Measurements from ENCODE around the gene TMEM139. TPM values are rescaled to one million over a fixed set of nuclear protein-coding genes. Genes with fewer than 3 reads are reported as not detected.

TMEM139 gene
- total RNA-seq, 6 experiments from 2014 or later, result 0.25 TPM; not detected in 5

- no peak for TF ChIP-seq CTCF (IDR thresholded peaks at IDR 0.05)
- Mint-ChIP-seq H3K9me3 (peaks cover 13% of the 10 kb centered on the region), H3K27me3 (ENCODE audit: insufficient read depth) (peaks cover 8% of the 10 kb centered on the region; the same call in 1 of the 2 replicates), H3K36me3 (ENCODE audit: low read depth) (peaks cover 13% of the 10 kb centered on the region), H3K4me3 (0 out of 2 replicates have a peak overlapping the region, but pooled peaks have one; percentile 40), H3K4me1 (ENCODE audit: low read depth) (peaks cover 25% of the 10 kb centered on the region), H3K27ac (peak overlapping the region; percentile 53; the same call in 1 of the 2 replicates)
- peak; percentile 14 for DNase-seq
Observed at GRCh38 chr7:143239813-143240212, 44.9 kb upstream of the TMEM139 start.

GRCh38 chr7:143240291-143241168, 44.2 kb upstream of the TMEM139 start:
- TF ChIP-seq CTCF (IDR thresholded peaks at IDR 0.05), result peak; percentile 96
- Mint-ChIP-seq H3K27me3 (ENCODE audit: insufficient read depth) (peaks cover 6% of the 10 kb centered on the region; the same call in 1 of the 2 replicates), H3K4me3 (peak overlapping the region; percentile 40; the same call in 1 of the 2 replicates), H3K9me3 (peaks cover 13% of the 10 kb centered on the region), H3K4me1 (ENCODE audit: low read depth) (peaks cover 33% of the 10 kb centered on the region), H3K36me3 (ENCODE audit: low read depth) (peaks cover 13% of the 10 kb centered on the region), H3K27ac (peak overlapping the region; percentile 53; the same call in 1 of the 2 replicates)
- DNase-seq, result peak; percentile 73

DNA sequence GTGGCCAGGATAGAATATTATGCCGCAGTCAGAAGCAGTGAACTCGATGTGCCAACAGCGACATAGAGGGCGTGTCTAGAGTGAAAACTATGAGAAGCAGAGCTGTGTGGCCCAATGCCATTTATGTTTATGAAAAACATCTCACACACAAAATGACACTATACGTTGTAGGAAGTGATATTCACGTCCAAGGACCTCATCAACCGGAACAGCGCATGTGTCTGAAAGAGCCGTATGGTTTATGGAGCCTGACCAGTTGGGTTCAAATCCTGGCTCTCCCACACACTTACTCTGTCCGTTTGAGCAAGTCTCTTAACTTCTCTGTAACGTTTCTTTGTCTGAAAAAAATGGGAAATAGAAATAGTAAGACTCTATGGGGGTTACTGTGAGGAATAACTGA, 42.5 kb upstream of the TMEM139 start:
- Mint-ChIP-seq H3K4me1 (ENCODE audit: low read depth) (peaks cover 35% of the 10 kb centered on the region), H3K9me3 (no peaks in the 10 kb centered on the region), H3K4me3 (no peak overlapping the region), H3K36me3 (ENCODE audit: low read depth) (no peaks in the 10 kb centered on the region; the same call in 1 of the 2 replicates), H3K27ac (no peak overlapping the region), H3K27me3 (ENCODE audit: insufficient read depth) (peaks cover 8% of the 10 kb centered on the region)
- no peak for DNase-seq
- TF ChIP-seq CTCF (IDR thresholded peaks at IDR 0.05), result no peak

DNA sequence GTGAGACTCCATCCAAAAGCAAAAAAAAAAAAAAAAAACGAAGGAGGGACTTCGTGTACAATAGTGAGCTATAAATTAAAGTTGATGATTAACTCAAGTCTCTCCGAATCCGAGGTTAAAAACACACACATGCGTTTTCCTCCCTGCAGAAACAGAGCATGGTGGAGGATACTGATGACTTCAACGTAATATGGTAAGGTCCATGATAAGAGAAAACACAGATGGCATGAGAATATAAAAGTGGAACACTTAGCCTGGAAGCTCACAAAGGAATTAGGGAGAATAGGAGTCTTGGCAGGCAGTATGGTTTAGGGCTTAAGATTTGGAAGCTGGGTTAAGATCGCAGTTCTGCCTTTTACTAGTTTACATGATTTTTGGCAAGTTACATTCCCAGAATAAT, 41.6 kb upstream of the TMEM139 start:
- H3K4me1 Mint-ChIP-seq (ENCODE audit: low read depth), result peaks cover 35% of the 10 kb centered on the region
- no peak for TF ChIP-seq CTCF (IDR thresholded peaks at IDR 0.05)
- DNase-seq, result no peak

GRCh38 chr7:143243614-143244013, 41.1 kb upstream of the TMEM139 start:
- H3K9me3 Mint-ChIP-seq, result no peaks in the 10 kb centered on the region
- DNase-seq, result no peak
- H3K4me3 Mint-ChIP-seq, result no peak overlapping the region
- no peaks in the 10 kb centered on the region for H3K36me3 Mint-ChIP-seq (ENCODE audit: low read depth)
- no peak for TF ChIP-seq CTCF (IDR thresholded peaks at IDR 0.05)
- peaks cover 37% of the 10 kb centered on the region for H3K4me1 Mint-ChIP-seq (ENCODE audit: low read depth)
- H3K27me3 Mint-ChIP-seq (ENCODE audit: insufficient read depth), result peaks cover 8% of the 10 kb centered on the region
- no peak overlapping the region for H3K27ac Mint-ChIP-seq

More for the DNA sequence above, 41.6 kb upstream of the TMEM139 start:
- Mint-ChIP-seq H3K27me3 (ENCODE audit: insufficient read depth) (peaks cover 8% of the 10 kb centered on the region), H3K27ac (no peak overlapping the region), H3K9me3 (no peaks in the 10 kb centered on the region), H3K36me3 (ENCODE audit: low read depth) (no peaks in the 10 kb centered on the region), H3K4me3 (no peak overlapping the region)
